Natural killer cell (primary cell): ENCODE results near the gene VPS35L. TPM values are rescaled to one million over a fixed set of nuclear protein-coding genes. Genes with fewer than 3 reads are reported as not detected.
A peak's percentile ranks its signal among the peaks of the same experiment; 100 is the strongest.

ENCODE experiments used
- ATAC-seq, 3 donors: fragments of 150-1000 bp in 2 of 3; fragments of 200-7000 bp in 1 of 3; cut with Tn5 transposase; 1 replicate in 1 of 3; 2 replicates in 2 of 3; pipeline ENCODE4 v1.10.0; 2021; ENCODE audit warnings: mild to moderate bottlenecking in 2 of 3, moderate library complexity in 2 of 3
- DNase-seq, 2 donors: peaks; one replicate each; pipeline versions ENCODE4 v3.0.0 to v3.0.0-alpha.2; 2013 to 2021; ENCODE audit warnings: mixed read lengths in 1 of 2
- H3K27ac ChIP-seq: one replicate; pipeline ENCODE4 v1.5.1; 2013; ENCODE audit warnings: mild to moderate bottlenecking, low read length
- H3K27me3 ChIP-seq: one replicate; pipeline ENCODE4 v1.6.1; 2013; ENCODE audit warnings: low read length; ENCODE audit not compliant: control insufficient read depth, insufficient read depth
- H3K36me3 ChIP-seq: one replicate; pipeline ENCODE4 v1.6.1; 2013; ENCODE audit warnings: low read length; ENCODE audit not compliant: control insufficient read depth, insufficient read depth
- H3K4me1 ChIP-seq: one replicate; pipeline ENCODE4 v1.6.1; 2013; ENCODE audit warnings: low read length; ENCODE audit not compliant: control insufficient read depth, insufficient read depth
- H3K4me3 ChIP-seq: one replicate; pipeline ENCODE4 v1.5.1; 2013; ENCODE audit warnings: low read length
- H3K9me3 ChIP-seq: one replicate; pipeline ENCODE4 v1.6.1; 2013; ENCODE audit warnings: low read length; ENCODE audit not compliant: control insufficient read depth, insufficient read depth
- H3K27ac Mint-ChIP-seq, 2 donors: one replicate each; pipeline ENCODE4 v1.8.0; 2022; ENCODE audit warnings: mild to moderate bottlenecking in 2 of 2, mixed read lengths in 2 of 2, moderate library complexity in 1 of 2
- H3K27me3 Mint-ChIP-seq, 2 donors: one replicate each; pipeline ENCODE4 v1.8.0; 2022; ENCODE audit warnings: low read depth in 2 of 2, mixed read lengths in 2 of 2
- H3K36me3 Mint-ChIP-seq: one replicate; pipeline ENCODE4 v1.8.0; 2022; ENCODE audit warnings: mixed read lengths
- H3K4me1 Mint-ChIP-seq, 2 donors: one replicate each; pipeline ENCODE4 v1.8.0; 2022; ENCODE audit warnings: mixed read lengths in 2 of 2
- H3K4me3 Mint-ChIP-seq: one replicate; pipeline ENCODE4 v1.8.0; 2022; ENCODE audit warnings: mild to moderate bottlenecking, moderate library complexity, mixed read lengths
- H3K9me3 Mint-ChIP-seq, 2 donors: one replicate each; pipeline ENCODE4 v1.8.0; 2022; ENCODE audit warnings: mixed read lengths in 2 of 2
- WGBS: methylation state at CpG from one replicate; pipeline ENCODE4 v1.1.7; 2013; ENCODE audit warnings: missing lambda C conversion rate; ENCODE audit not compliant: insufficient coverage; 5-methylcytosine and 5-hydroxymethylcytosine counted together
- intact Hi-C: fragments of 100-400 bp; cut with micrococcal nuclease; formaldehyde crosslinking; loops from one replicate; pipeline ENCODE4 v1.14.2; 2022
- total RNA-seq, 4 donors: library from RNA; stranded (reverse); fragments of 120-200 nt in 1 of 4; gene quantifications; one replicate each; pipeline versions ENCODE4 v1.2.3 to v1.2.4, GENCODE V29; 2013 to 2022
- TF ChIP-seq, protein P1 (sequence below): fragments of 200-600 bp; IDR thresholded peaks from one replicate; pipeline ENCODE4 v1.8.0; 2022; ENCODE audit warnings: antibody characterized with exemption

VPS35L gene
- total RNA-seq, 3 donors from 2014 or later (not counting 1 experiment from before 2014, with no cell fraction given), result 37.4 to 53.5 (median 44.4) TPM

DNA sequence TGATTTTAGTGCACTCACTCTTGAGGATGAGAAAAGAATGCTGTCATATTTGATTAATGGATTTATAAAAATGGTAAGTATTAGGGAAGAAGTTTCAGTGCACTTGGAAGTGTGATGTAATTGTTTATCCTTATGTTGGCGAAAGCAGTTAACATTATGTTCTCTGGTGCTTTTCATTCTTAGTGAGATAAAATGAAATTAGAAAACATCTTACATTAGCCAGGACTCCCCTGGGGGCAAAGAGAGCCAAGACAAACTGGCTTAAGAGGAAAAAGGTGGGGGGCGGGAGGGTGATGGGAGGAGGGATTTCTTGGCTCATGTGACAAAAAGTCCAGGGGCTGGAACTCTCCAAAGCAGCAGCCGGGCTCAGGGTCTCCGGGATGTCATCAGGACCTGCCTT lies 89.4 kb downstream of the VPS35L start:
- no peak overlapping the region for H3K4me3 Mint-ChIP-seq
- intact Hi-C loops, result no loop called here
- no peak overlapping the region for H3K27ac Mint-ChIP-seq
- no peaks in the 10 kb centered on the region for H3K4me1 Mint-ChIP-seq
- Histone ChIP-seq H3K27me3 (no peaks in the 10 kb centered on the region), H3K27ac (no peak overlapping the region), H3K4me1 (peaks cover 7% of the 10 kb centered on the region), H3K9me3 (no peaks in the 10 kb centered on the region), H3K36me3 (peaks cover 20% of the 10 kb centered on the region), H3K4me3 (no peak overlapping the region)
- no peak for DNase-seq
- WGBS, result 98% methylated on average over 4 of the region's 4 CpGs
- no peak for ATAC-seq
- H3K9me3 Mint-ChIP-seq, result no peaks in the 10 kb centered on the region
- H3K27me3 Mint-ChIP-seq, result no peaks in the 10 kb centered on the region
- peaks cover 7% of the 10 kb centered on the region for H3K36me3 Mint-ChIP-seq
- TF ChIP-seq, protein P1, sequence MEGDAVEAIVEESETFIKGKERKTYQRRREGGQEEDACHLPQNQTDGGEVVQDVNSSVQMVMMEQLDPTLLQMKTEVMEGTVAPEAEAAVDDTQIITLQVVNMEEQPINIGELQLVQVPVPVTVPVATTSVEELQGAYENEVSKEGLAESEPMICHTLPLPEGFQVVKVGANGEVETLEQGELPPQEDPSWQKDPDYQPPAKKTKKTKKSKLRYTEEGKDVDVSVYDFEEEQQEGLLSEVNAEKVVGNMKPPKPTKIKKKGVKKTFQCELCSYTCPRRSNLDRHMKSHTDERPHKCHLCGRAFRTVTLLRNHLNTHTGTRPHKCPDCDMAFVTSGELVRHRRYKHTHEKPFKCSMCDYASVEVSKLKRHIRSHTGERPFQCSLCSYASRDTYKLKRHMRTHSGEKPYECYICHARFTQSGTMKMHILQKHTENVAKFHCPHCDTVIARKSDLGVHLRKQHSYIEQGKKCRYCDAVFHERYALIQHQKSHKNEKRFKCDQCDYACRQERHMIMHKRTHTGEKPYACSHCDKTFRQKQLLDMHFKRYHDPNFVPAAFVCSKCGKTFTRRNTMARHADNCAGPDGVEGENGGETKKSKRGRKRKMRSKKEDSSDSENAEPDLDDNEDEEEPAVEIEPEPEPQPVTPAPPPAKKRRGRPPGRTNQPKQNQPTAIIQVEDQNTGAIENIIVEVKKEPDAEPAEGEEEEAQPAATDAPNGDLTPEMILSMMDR, result no peak

DNA sequence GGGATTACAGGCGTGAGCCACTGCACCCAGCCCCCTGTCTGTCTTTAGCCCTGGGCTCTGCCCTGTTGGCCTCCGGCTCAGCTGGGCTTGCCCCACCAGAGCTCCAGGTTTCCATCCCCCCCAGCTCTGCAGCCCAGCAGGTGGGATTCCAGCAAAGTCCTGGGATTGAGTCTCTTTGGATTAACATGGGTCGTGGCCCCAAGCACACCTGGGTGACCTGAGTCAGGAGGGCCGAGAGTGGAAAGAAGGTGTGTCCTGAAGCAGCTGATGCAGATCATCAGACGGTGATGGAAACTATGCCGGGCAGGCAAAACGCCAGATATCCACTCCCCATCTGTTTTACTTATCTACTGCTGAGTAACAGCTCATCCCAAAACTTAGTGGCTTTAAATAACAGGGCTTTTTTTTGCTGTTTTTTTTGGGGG lies 90.1 kb downstream of the VPS35L start:
- Mint-ChIP-seq H3K4me3 (no peak overlapping the region), H3K4me1 (no peaks in the 10 kb centered on the region), H3K27me3 (no peaks in the 10 kb centered on the region), H3K9me3 (no peaks in the 10 kb centered on the region), H3K36me3 (peaks cover 7% of the 10 kb centered on the region), H3K27ac (no peak overlapping the region)
- Histone ChIP-seq H3K4me1 (peaks cover 5% of the 10 kb centered on the region), H3K9me3 (no peaks in the 10 kb centered on the region), H3K27me3 (no peaks in the 10 kb centered on the region), H3K27ac (no peak overlapping the region), H3K36me3 (peaks cover 20% of the 10 kb centered on the region), H3K4me3 (no peak overlapping the region)
- TF ChIP-seq, protein P1, result no peak
- intact Hi-C loops, result no loop called here
- ATAC-seq (no peak), DNase-seq (no peak)
- 96% methylated on average over 7 of the region's 7 CpGs for WGBS

DNA sequence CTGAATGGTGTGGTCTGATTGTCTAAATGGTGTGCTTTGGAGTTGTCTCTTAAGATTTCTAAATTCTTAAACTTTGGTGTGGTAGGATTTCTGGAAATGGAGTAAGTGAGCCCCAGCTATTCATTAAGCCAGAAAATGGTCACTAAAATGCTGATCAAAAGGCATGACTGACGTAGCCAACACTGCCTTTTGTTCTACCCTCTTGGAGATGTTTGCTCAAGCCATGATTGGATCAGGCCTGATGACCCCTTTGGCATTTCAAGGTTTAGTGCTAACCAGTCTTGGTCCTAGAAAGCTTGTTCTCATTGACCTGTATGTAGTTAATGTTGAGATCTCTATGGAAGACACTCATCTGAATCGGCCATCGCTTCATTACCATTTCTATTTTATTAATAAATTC lies 94.5 kb downstream of the VPS35L start:
- no peak for DNase-seq
- Mint-ChIP-seq H3K9me3 (no peaks in the 10 kb centered on the region), H3K27ac (no peak overlapping the region), H3K36me3 (peaks cover 19% of the 10 kb centered on the region), H3K4me3 (no peak overlapping the region), H3K27me3 (no peaks in the 10 kb centered on the region), H3K4me1 (no peaks in the 10 kb centered on the region)
- ATAC-seq, result no peak
- Histone ChIP-seq H3K27me3 (no peaks in the 10 kb centered on the region), H3K9me3 (no peaks in the 10 kb centered on the region), H3K4me1 (no peaks in the 10 kb centered on the region), H3K27ac (no peak overlapping the region), H3K36me3 (peaks cover 31% of the 10 kb centered on the region), H3K4me3 (no peak overlapping the region)
- intact Hi-C loops, result loop anchor here (10.0 kb wide), 1 partner anchor 55 kb away; no protein-coding TSS in a partner anchor
- 97% methylated on average over 1 of the region's 3 CpGs for WGBS
- TF ChIP-seq, protein P1, result no peak

GRCh38 chr16:19654147-19654546 lies 98.6 kb downstream of the VPS35L start:
- ATAC-seq (no peak), DNase-seq (no peak)
- Histone ChIP-seq H3K9me3 (no peaks in the 10 kb centered on the region), H3K4me3 (no peak overlapping the region), H3K27ac (no peak overlapping the region), H3K27me3 (no peaks in the 10 kb centered on the region), H3K4me1 (no peaks in the 10 kb centered on the region), H3K36me3 (peaks cover 28% of the 10 kb centered on the region)
- intact Hi-C loops, result loop anchor here (10.0 kb wide), 1 partner anchor 59 kb away; no protein-coding TSS in a partner anchor
- Mint-ChIP-seq H3K4me1 (no peaks in the 10 kb centered on the region), H3K9me3 (no peaks in the 10 kb centered on the region), H3K27ac (peak overlapping the region in 1 of 2 donors; percentile 5), H3K27me3 (no peaks in the 10 kb centered on the region), H3K36me3 (peaks cover 26% of the 10 kb centered on the region), H3K4me3 (no peak overlapping the region)
- TF ChIP-seq, protein P1, result no peak
- WGBS, result 97% methylated on average over 9 of the region's 9 CpGs
